HepG2 (cell line): ENCODE data around the gene GATAD2B.

Source experiments
- CBX2 ChIP-seq, 2 experiments: fragments of 200-600 bp in 1 of 2; sonication (generic); formaldehyde crosslinking in 1 of 2; IDR thresholded peaks; 2 replicates each; pipeline versions ENCODE4 v1.7.0 to v1.8.1; 2018 to 2022; ENCODE audit warnings: low read depth in 2 of 2, low read length in 1 of 2, mild to moderate bottlenecking in 1 of 2, missing genetic modification reagents in 1 of 2
- CEBPB ChIP-seq: IDR thresholded peaks from 2 replicates; pipeline ENCODE4 v1.6.1; 2011; ENCODE audit warnings: low read depth, low read length, improper control_type of control experiment, borderline replicate concordance
- CTCF ChIP-seq: sonication (generic); formaldehyde crosslinking; IDR thresholded peaks from 2 replicates; pipeline ENCODE4 v1.5.0; 2020; ENCODE audit warnings: mild to moderate bottlenecking, missing genetic modification reagents, moderate library complexity
- REST ChIP-seq, 2 experiments: IDR thresholded peaks; 2 replicates each; pipeline ENCODE4 v1.6.1; 2011 to 2012; ENCODE audit warnings: low read length in 2 of 2, borderline replicate concordance in 1 of 2, low read depth in 1 of 2, mild to moderate bottlenecking in 1 of 2, moderate library complexity in 1 of 2
- ZFAT ChIP-seq: sonication (generic); formaldehyde crosslinking; conservative IDR thresholded peaks from 2 replicates; pipeline ENCODE4 v1.8.1; 2023; ENCODE audit warnings: missing genetic modification reagents, inconsistent platforms
- ZNF34 ChIP-seq: sonication (generic); formaldehyde crosslinking; IDR thresholded peaks from 2 replicates; pipeline ENCODE4 v1.4.0; 2020; ENCODE audit warnings: mild to moderate bottlenecking, missing genetic modification reagents, borderline replicate concordance
- ZNF609 ChIP-seq: sonication (generic); formaldehyde crosslinking; IDR thresholded peaks from 2 replicates; pipeline ENCODE4 v1.4.0; 2020; ENCODE audit warnings: mild to moderate bottlenecking, missing genetic modification reagents, borderline replicate concordance

- TF ChIP-seq CBX2 (IDR thresholded peaks at IDR 0.05; ENCODE audit: low read depth, low read length), result no peak
- no peak for TF ChIP-seq CBX2 (CRISPR knock-in tag; IDR thresholded peaks at IDR 0.05; ENCODE audit: low read depth)
- no peak for TF ChIP-seq CTCF (CRISPR knock-in tag)
- TF ChIP-seq ZFAT (CRISPR knock-in tag), result no peak
- TF ChIP-seq CEBPB, result no peak
- no peak for TF ChIP-seq REST (IDR thresholded peaks at IDR 0.05; ENCODE audit: borderline replicate concordance in 1 of 2, low read depth in 1 of 2, low read length in 2 of 2)
- no peak for TF ChIP-seq ZNF609
- no peak for TF ChIP-seq ZNF34 (CRISPR knock-in tag)
These were observed 159.2 kb downstream of the GATAD2B start for GRCh38 chr1:153763365-153764225.
